GM19463 (cell line): ENCODE results near the gene OGFOD2.

Source experiments
- ATAC-seq: cut with Tn5 transposase; IDR thresholded peaks from one replicate; pipeline ENCODE4 v1.9.1; 2021; ENCODE audit warnings: mild to moderate bottlenecking, moderate library complexity; ENCODE audit not compliant: unreplicated experiment

OGFOD2 gene

DNA sequence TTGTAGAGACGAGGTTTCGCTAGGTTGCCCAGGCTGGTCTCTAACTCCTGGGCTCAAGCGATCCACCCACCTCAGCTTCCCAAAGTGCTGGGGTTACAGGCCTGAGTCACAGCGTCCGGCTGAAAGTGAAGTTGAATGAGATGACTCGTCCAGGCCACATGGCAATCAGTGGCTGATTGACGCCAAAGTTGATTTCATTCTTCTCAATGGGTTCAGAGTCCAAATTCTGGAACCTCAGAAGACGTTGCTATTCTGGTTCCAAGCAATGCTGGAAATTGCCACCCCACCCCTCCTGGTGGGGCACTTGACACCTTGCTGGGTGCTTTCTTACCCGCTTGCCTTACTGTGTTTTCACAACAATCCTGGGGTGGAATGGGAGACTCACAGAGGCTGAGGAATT is 23.6 kb upstream of the OGFOD2 start:
- no peak for ATAC-seq

DNA sequence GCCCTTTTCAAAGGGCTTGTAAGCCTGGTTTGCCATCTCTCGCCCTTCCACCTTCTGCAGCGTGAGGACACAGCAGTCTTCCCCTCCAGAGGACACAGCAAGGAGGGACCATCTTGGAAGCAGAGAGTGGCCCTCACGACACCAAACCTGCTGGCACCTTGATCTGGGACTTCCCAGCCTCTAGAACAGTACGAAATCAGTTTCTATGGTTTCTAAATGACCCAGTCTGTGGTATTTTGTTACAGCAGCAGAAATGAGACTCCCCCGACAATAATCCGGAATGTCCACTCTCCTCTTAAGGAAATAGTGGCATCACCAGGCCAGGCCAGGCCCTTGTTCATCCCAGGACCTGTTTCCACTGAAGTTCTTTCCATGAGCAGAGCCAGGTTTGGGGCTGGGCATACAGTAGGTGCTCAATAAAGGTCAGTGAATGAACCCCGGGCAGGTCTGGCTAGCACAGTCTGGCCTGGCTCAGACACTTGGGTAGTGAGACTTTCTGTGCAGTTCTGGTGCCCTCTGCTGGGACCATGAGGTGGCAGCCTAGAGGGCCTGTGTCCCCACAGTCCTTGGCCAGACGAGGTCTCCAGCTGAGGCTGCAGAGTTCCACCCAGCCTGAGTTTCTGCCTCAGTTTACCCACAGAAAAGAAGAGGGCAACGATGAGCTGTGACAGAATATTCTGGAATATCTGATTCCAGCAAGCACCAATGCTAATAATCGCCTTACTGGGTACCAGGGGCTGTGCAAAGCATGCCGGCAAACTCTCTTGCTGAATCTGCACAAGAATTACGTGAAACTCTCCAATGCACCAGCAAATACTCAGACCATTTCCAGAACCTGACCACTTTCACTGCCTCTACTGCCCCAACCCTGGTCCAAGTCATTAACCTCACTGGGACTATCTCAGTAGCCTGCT is 22.8 kb upstream of the OGFOD2 start:
- peak; percentile 84 for ATAC-seq

DNA sequence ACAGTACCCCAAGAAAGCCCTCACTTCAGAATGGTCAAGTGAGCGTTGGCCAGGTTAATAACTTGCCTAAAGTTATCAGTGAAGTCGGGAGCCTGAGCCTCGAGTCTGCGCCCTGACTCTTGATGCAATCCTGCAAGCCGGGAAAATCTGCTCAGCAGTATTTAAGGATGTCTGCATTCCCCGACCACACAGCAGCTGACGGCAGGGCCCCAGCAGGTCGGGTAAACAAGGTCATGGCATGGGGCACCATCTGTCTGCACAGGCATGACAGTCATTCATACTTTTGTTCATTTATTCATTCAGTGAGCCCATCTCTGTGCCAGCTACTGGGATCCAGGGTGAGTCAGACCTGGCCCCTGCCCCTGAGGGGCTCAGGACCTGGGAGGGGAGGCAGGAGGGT is 19.9 kb upstream of the OGFOD2 start:
- no peak for ATAC-seq

DNA sequence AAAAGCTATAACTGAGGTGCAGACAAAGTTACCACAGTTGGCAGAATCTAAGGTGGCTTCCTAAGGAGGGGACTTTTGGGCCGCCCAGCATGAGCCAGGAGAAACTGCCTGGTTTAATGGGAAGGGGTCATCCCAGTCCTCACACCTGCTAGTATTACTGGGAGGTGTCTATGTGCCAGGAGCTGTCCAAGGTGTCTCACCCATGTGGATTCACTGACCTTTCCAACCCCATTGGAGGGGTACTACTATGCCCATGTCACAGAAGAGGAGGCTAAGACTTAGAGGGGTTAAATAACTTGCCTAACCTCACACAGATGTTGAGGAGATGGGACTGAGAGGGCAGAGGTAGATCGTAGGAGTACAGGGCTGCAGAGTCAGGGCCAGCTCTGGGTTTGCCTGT is 19.0 kb upstream of the OGFOD2 start:
- ATAC-seq, result no peak

DNA sequence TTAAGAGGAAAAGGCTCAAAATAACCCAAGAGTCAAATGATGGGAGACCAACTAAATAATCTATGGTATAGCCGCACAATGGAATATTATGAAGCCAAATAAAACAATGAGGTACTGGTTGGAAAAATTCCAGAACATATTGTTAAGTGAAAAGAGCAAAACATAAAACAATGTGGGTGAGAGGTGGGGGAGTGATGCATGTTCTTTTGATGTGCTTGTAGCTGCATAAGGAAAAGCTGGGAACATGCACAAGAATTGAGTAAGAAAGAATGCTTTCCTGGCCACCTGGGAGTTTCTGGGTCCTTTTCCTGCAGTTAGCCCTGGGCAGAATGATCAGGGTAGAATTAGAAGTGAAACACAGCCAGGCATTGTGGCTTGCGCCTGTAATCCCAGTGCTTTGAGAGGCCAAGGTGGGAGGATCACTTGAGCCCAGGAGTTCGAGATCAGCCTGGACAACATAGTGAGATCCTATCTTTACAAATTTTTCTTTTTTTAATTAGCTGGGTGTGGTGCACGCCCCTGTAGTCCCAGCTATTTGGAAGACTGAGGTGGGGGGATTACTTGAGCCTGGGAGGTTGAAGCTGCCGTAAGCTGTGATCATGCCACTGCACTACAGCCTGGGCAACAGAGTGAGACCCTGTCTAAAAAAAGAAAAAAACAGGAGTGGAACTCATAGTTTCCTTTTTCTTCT is 16.7 kb upstream of the OGFOD2 start:
- ATAC-seq, result no peak

DNA sequence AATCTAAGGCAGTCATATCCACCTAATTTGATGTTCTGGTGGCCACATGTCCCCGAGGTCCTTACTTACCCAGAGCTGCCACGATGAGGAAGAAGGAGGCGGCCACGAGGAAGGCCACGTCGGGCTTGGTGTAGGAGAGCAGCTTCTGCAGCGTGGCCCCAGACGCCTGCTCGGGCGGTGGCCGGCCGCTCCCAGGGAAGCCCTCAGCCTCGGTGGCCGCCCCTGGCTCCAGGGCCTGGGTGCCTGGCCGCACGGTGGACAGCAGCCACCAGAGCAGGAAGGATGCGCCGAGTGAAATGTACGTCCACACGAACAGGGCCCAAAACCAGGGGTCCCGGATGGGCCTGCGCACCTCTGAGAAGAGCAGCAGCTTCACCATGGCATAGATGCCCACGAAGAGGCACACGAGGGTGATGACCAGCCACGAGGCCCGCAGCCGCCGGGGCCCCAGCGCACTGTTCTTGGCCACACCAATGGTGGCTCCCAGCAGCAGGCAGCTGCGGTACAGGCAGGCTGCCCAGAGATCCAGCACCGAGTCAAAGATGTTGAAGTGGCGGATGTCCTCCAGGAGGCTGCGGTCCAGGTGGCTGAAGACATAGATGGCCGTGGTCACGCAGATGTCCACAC is 15.4 kb upstream of the OGFOD2 start:
- ATAC-seq, result no peak

DNA sequence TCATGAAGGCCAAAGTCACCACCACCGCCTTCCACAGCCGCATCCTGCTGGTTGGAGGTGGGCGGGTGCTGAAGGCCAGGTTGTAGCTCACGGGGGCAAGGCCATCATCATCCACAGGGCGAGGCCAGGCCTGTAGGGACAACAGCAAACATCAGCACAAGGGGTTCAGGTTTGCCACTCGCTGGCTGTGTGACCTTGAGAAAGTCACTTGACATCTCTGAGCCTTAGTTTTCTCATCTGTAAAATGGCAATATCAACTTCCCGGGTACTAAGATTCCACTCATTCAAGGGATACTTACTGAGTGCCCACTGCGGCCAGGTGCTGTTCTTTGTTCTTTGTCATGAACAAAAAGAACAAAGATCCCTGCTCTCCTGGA is 14.9 kb upstream of the OGFOD2 start:
- no peak for ATAC-seq

DNA sequence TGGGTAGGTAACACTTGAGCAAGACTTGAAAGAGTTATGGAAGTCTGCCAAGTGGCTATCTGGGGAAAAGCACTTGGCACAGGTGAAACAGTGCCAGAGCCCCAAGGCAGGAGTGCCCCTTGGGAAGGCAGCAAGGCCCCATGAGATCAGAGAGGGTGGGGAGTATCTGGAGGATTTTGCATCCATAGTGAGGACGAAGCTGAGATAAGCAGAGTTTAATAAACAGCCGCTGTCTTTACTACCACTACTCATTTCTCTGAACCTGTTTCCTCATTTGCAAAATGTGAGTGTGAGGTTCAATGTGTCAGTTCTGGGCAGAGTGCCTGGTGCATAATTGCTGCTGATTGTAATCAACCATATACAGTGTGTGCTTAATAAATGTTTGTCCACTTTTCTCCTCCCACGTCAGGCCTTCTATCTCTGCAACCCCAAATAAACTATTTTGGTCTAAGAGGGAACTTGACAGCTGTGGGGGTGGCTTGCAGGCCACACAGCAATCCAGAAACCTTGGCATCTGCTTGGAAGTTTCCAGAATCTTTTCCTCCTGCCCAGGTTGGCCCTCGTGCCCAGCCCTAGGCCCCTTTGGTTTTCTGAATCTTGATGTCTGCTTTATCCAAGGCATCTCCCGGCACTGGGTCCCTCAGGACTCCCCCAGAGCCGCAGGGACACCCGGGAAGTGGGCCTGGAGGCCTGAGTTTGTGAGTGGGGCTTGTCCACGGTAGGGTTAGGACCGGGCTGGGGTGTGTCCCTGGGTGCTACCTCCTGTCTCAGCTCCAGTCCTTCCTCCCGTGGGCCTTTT is 13.3 kb upstream of the OGFOD2 start:
- ATAC-seq, result no peak

DNA sequence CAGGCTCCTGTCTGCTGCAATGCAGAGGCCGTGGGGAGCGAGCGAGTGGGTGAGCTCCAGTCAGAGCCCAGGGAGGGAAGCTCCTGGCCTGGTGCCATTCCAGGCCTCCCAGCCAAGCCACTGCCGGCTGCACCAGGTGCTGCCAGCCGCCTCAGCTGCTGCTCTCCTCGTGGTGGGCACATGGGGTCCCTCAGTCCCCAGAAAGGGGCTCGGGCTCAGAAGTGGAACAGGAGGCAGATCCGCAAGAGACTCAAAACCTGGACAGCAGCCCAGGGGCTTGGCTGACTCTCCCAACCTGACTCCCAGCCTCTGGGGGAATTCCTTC is 11.1 kb upstream of the OGFOD2 start:
- ATAC-seq, result no peak

DNA sequence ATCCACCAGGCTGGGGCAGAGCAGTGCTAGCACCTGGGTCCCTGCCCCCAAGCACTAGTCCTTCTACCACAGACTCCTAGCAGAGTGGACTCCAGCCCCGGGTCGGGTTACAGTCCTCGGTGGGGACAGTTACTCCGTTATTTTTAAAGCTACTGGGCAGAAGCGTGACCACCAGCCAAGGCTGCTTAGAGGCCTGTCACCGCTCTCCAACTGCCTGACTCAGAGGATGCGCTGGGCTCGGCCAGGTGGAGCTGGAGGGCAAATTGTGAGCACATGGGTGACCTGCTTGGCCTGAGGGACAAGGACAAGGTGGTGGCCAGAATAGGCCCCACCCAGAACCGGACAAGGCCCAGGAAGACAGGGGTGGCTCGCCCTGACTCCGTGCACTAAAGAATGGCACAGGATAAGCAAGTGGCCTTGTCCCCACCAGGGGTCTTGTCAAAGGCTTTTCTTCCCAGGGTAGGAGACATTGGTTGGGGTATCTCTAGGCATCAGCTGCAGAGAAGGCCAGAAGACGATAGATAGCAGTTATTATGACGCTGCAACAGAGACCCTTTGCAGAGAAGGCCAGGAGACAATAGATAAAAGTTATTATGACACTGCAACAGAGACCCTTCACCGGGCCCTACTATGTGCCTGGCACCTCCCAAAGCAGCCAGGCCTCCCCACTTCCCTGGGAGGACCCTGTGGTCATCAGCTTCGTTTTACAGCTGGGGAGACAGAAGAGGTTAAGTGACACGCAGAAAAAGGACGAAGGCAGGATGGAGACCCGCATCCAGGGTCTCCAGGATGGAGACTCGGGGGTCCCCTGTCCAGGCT is 10.4 kb upstream of the OGFOD2 start:
- no peak for ATAC-seq

DNA sequence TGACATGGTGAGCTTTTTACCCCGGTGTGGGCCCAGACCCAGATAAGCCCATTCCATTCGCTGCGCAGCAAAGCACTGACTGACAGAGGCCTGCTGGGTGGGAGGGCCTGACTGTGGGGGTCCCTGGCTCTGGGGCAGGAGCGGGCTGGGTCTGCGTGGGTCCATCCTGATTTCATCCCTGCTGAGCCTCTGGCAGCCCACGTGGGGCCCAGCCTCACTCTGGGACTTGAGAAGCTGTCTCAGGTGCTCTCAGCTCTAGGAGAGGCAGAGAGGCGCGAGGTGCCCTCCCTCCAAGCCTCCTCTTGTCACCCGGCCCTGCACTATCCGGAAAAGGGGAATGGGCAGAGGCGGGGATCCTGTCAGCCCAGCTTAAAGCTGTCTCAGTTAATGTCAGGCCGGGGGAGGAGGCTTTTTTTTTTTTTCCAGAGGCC is 9.7 kb upstream of the OGFOD2 start:
- no peak for ATAC-seq

DNA sequence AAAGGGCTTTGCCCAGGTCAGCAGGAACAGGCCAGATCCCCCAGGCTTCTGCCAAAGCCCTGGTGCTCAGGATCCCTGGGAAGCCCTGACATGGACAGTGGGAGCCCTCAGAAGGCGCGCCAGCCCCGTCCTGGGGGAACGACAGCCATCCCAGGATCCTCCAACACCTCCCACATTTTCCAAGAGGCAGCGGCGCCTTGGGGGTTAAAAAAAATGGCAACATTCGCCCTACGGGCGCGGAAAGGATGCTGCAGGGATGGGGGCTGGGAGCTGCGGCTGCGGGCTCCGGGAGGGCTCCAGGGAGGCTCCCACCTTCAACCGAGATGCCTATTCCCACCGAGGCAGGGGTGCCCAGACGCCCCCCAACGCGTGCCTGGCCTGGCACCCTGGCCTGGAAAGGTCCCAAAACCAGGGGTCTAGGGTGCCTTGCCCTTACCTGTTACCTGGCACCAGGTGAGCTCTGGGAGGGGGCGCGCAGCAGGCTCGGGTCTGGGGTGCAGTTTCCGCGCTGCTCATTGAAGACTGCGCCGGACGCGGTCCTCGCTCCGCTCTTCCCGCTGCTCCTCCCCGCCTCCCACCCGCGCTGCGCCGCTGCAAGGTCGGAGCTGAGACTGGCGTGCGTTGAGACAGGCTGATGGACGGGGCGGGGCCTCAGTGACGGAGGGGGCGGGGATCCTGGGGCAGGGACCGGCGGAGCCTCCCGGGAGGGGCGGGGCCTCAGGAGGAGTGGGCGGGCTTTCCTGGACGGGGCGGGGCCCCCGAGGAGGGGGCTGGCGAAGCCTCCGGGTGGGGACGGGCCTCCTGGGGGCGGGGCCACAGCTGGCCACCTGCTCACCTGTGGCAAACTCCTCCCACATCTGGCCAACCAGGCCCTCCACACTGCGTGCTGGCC is 8.9 kb upstream of the OGFOD2 start, which contains the start of gene ABCB9:
Gene ABCB9, minus strand, starts transcription at position 613 of the 892 bp plus-strand sequence. CDS start 6,228 bp downstream, outside the sequence.
- peak; percentile 76 for ATAC-seq

DNA sequence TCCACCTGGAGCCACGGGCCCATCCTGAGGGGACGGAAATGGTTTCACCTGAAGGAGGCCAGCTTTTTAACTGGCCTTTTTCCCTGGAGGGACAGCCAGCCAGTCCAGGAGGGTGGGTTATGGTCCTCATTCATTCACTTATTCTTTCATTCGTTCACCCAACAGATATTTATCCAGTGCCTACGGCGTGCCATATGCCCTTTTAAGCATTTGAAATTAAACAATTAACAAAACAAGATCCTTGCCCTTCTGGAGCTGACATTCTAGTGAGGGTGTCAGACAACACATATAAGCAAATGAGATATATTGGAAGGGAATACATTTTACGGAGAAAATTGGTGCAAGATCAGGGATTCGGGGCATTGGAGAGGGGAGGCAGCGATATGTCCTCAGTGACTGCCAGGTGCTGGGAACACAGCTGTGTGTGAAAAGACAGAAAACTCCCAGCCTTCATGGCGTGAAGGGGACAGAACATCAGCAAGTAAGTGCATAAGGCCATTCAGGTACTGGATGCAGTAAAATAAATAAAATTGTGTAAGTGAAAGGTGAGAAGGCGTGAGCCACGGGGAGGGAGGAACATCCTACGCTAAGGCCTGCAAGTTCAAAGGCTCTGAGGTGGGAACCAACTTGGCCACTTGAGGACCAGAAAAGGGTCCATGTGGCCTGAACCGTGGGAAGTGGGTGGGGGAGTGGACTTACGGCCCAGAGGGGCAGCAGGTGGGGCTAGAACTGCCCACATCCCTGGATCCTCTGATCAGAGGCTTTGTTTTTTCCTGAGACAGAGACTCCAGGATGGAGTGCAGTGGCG is 8.1 kb upstream of the OGFOD2 start:
- ATAC-seq, result no peak

DNA sequence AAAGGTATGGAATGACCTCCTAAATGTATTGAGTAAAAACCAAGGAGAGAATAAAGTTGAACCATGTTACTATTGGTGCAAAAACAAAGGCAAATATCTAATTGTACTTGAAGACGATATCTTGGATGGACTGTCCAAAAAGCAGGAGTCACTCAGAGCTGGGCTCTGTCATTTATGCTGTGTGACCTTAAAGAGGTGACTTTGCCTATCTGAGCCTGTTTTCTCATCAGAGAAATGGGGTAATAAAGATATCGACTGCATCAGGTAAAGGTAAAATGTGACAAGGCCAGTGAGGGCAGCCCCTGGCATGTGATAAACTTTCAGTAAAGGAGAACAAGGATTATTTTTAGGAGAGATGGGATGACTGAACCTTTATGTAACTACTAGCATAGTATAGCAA is 6.9 kb upstream of the OGFOD2 start:
- no peak for ATAC-seq

DNA sequence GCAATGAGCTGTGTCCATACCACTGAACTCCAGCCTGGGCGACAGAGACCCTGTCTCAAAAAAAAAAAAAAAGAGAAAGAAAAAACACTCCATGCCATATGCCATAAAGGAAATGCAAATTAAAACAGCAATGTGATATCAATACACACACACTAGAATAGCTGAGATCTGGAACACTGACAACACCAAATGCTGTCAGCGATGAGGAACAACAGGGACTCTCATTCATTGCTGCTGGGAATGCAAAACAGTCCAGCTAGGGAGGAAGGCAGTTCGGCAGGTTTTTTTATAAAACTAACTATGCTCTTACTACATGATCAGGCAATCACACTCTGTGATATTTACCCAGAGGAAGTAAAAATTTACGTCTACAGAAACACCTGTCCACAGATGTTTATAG is 5.4 kb upstream of the OGFOD2 start:
- no peak for ATAC-seq

DNA sequence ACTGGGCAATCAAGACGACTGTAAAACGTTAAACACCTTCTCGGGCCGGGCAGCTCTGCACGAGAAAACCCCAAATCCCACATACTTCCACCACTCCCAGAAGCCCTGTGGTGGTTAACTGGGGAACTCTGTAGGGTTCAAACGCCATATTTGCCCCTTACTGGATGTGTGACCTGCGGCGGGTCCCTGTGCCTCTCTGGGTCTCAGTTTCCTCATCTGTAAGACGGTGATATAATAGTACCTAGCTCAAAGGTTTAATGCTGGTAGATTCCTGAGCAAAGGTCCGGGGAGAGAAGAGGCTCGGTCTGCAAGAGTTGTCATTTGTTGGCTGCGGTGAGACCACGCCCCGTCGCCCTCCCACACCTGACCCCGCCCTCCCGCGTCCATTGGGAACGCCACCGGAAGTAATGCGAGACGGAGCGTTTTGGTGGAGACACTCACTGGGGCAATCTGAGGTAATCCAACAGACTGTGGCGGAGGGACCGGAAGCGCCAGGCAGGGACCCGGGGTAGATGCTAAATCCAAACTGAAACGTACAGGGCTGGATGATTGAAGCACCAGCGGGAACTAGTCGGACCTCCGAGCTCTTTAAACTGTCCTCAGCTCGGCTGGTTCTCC is 661 bp upstream of the OGFOD2 start:
- ATAC-seq, result peak; percentile 74

DNA sequence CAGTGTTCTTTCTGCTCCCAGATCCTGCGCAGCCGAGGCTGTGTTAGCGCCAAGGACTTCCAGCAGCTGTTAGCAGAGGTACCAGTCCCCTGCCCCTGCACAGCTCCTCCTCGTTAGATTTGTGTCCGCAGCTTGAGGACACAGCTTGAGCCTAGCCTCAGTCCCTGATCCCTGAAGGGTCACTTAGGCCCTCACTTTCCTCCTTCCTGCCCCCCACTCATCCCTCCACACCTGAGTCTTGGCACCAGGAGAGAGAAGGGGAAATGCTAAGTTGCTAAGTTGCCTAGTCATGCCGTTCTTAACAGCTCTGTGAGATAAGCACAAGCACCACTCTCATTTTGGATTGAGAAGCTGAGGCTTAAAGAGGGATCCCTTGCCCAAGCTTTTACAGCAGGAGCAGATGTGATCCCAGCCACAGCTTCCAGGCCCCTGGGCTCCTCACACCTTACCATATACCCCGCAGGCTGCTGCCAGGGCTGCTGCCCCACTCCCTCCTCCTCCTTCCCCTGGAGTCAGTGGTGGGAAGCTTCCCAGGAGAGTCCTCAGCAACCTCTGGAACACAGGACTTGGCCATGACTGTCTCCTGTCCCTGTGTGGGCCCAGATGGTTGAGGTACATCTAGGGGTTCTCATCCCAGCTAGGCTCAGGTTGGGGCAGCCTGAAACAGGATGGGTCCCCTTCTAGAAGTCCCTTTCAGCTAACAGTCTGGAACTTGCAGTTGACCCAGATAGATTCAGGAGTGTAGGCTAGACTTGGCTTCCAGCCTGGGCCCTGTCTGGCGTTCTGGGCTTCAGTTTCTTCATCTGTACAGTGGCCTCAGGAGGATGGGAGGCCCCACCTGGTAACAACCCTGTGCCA is 975 bp downstream of the OGFOD2 start:
- ATAC-seq, result no peak
